Measurements from ENCODE around the gene GOLGA6D.
"Not testable (repeated sequence)": the region's sequence is repeated elsewhere in the genome, so short reads cannot be mapped to it uniquely, and the experiment has no call there.

Gene GOLGA6D

GRCh38 chr15:75333654-75334419, 51.2 kb downstream of the GOLGA6D start:
- DNase-seq (ENCODE audit: low read depth in 3 of 3) = not testable (repeated sequence)

- DNase-seq (ENCODE audit: low read depth in 3 of 3) = no peak
These were observed 52.7 kb downstream of the GOLGA6D start for GRCh38 chr15:75335313-75335704.

- peak; percentile 36 to 70 (median 47) for DNase-seq (ENCODE audit: low read depth in 3 of 3)
These were observed 53.2 kb downstream of the GOLGA6D start, which contains the start of gene COMMD4 for GRCh38 chr15:75335705-75336355. COMMD4 (plus strand) TSS chr15:75336063; CDS start chr15:75336090, 27 bp downstream.

GRCh38 chr15:75338661-75339240, 56.1 kb downstream of the GOLGA6D start:
- DNase-seq (ENCODE audit: low read depth in 3 of 3) = no peak

GRCh38 chr15:75339531-75340240, 57.1 kb downstream of the GOLGA6D start:
- no peak for DNase-seq (ENCODE audit: low read depth in 3 of 3)

- no peak for DNase-seq (ENCODE audit: low read depth in 3 of 3)
These were observed 59.6 kb downstream of the GOLGA6D start for GRCh38 chr15:75342221-75342620.

- not testable (repeated sequence) for DNase-seq (ENCODE audit: low read depth in 3 of 3)
These were observed 61.3 kb downstream of the GOLGA6D start for GRCh38 chr15:75343953-75344352.
